HCT116 (cell line): ENCODE measurements around the gene LPAR5. TPM values are rescaled to one million over a fixed set of nuclear protein-coding genes. Genes with fewer than 3 reads are reported as not detected.

Experiments
- ATAC-seq: fragments of 200-7000 bp; cut with Tn5 transposase; 2 replicates; pipeline ENCODE4 v1.9.1; 2020; ENCODE audit warnings: mild to moderate bottlenecking, moderate library complexity
- BruUV-seq: library from RNA; stranded (reverse); fragments of 400-500 nt; replicated peaks from 2 replicates; lab custom pipeline; 2021; lab: Mats Ljungman, UMichigan
- CTCF ChIA-PET: fragments of 300-600 bp; sonication (Branson Sonifier 250); formaldehyde crosslinking; loops from one replicate; lab custom pipeline; 2021; ENCODE audit warnings: antibody characterized with exemption; lab: Charles Lee
- POLR2A ChIA-PET: fragments of 300-600, 350-600 bp; sonication (Branson Sonifier 250); formaldehyde crosslinking; loops from one replicate; lab custom pipeline; 2021; ENCODE audit warnings: antibody characterized with exemption; lab: Charles Lee
- RAD21 ChIA-PET, 2 experiments: fragments of 300-600 bp; sonication (Branson Sonifier 250); formaldehyde crosslinking; loops; one replicate each; lab custom pipeline; 2023; ENCODE audit warnings: low total read pairs in 2 of 2; ENCODE audit not compliant: uncharacterized antibody in 2 of 2, unreplicated experiment in 2 of 2, low non-redundant PET in 1 of 2; lab: Charles Lee
- DNase-seq: peaks from one replicate; pipeline ENCODE4 v3.0.0-alpha.2; 2010; ENCODE audit warnings: low read depth, low spot score
- H2AFZ ChIP-seq: fragments of 200-600 bp; shearing (Covaris generic), sonication (generic); 2 replicates; pipeline ENCODE4 v1.6.1; 2017; ENCODE audit warnings: low read depth, mixed run types, mixed read lengths, antibody characterized with exemption, low read length; ENCODE audit not compliant: poor library complexity, severe bottlenecking
- H3K27ac ChIP-seq: 2 replicates; pipeline ENCODE4 v1.5.1; 2012; ENCODE audit warnings: low read depth, low read length
- H3K27me3 ChIP-seq: fragments of 200-600 bp; sonication (generic); 2 replicates; pipeline ENCODE4 v1.6.1; 2016; ENCODE audit warnings: mixed run types, low read length, mixed read lengths; ENCODE audit not compliant: insufficient read depth
- H3K36me3 ChIP-seq, 2 experiments: fragments of 200-500 bp in 1 of 2; fragments of 200-600 bp in 1 of 2; sonication (Bioruptor generic) in 1 of 2; sonication (generic) in 1 of 2; 2 replicates each; pipeline versions ENCODE4 v1.5.1 to v1.6.1; 2014 to 2016; ENCODE audit warnings: low read length in 2 of 2, inconsistent platforms in 1 of 2, mixed read lengths in 1 of 2, mixed run types in 1 of 2; ENCODE audit not compliant: insufficient read depth in 2 of 2, control insufficient read depth in 1 of 2
- H3K4me1 ChIP-seq, 2 experiments: fragments of 200-600 bp in 1 of 2; sonication (generic) in 1 of 2; 2 replicates each; pipeline versions ENCODE4 v1.5.1 to v1.6.1; 2012 to 2017; ENCODE audit warnings: low read length in 2 of 2, inconsistent platforms in 1 of 2, mild to moderate bottlenecking in 1 of 2, mixed read lengths in 1 of 2, mixed run types in 1 of 2, moderate library complexity in 1 of 2; ENCODE audit not compliant: insufficient read depth in 2 of 2, control insufficient read depth in 1 of 2
- H3K4me2 ChIP-seq: fragments of 200-600 bp; sonication (generic); 2 replicates; pipeline ENCODE4 v1.6.1; 2017; ENCODE audit warnings: mixed run types, low read length, mixed read lengths
- H3K4me3 ChIP-seq, 2 experiments: fragments of 200-600 bp in 1 of 2; sonication (generic) in 1 of 2; replicated peaks in 1 of 2; 2 replicates each; pipeline ENCODE4 v1.5.1; 2011 to 2016; ENCODE audit warnings: low read length in 2 of 2, control low read depth in 1 of 2, low read depth in 1 of 2, mild to moderate bottlenecking in 1 of 2, mixed read lengths in 1 of 2, mixed run types in 1 of 2
- H3K79me2 ChIP-seq: fragments of 200-600 bp; sonication (generic); 2 replicates; pipeline ENCODE4 v1.6.1; 2017; ENCODE audit warnings: mild to moderate bottlenecking, mixed run types, low read length, moderate library complexity, mixed read lengths; ENCODE audit not compliant: insufficient read depth
- H3K9ac ChIP-seq: fragments of 200-600 bp; sonication (generic); 2 replicates; pipeline ENCODE4 v1.6.1; 2016; ENCODE audit warnings: low read length, mixed read lengths
- H3K9me2 ChIP-seq: fragments of 200-600 bp; sonication (generic), shearing (Covaris generic); 2 replicates; pipeline ENCODE4 v1.6.1; 2017; ENCODE audit warnings: mixed run types, mild to moderate bottlenecking, moderate library complexity; ENCODE audit not compliant: insufficient read depth
- H3K9me3 ChIP-seq, 2 experiments: fragments of 200-500 bp in 1 of 2; fragments of 200-600 bp in 1 of 2; sonication (Bioruptor generic) in 1 of 2; sonication (generic) in 1 of 2; 2 replicates each; pipeline ENCODE4 v1.6.1; 2014 to 2017; ENCODE audit warnings: low read length in 2 of 2, mixed read lengths in 2 of 2, inconsistent platforms in 1 of 2, low read depth in 1 of 2, mild to moderate bottlenecking in 1 of 2, mixed run types in 1 of 2, moderate library complexity in 1 of 2; ENCODE audit not compliant: control insufficient read depth in 1 of 2, insufficient read depth in 1 of 2
- H4K20me1 ChIP-seq: fragments of 200-600 bp; sonication (generic), shearing (Covaris generic); 2 replicates; pipeline ENCODE4 v1.6.1; 2017; ENCODE audit warnings: mixed run types, mild to moderate bottlenecking, moderate library complexity; ENCODE audit not compliant: insufficient read depth
- ATF3 ChIP-seq: IDR thresholded peaks from 2 replicates; pipeline ENCODE4 v1.6.1; 2012
- CBX3 ChIP-seq: IDR thresholded peaks from 2 replicates; pipeline ENCODE4 v1.6.1; 2012; ENCODE audit warnings: low read depth
- EGR1 ChIP-seq: IDR thresholded peaks from 2 replicates; pipeline ENCODE4 v1.6.1; 2012; ENCODE audit warnings: low read depth
- EZH2 ChIP-seq: fragments of 200-600 bp; sonication (generic); IDR thresholded peaks from 2 replicates; pipeline ENCODE4 v1.6.1; 2017; ENCODE audit warnings: antibody characterized with exemption, mixed run types
- EZH2phosphoT487 ChIP-seq: fragments of 200-600 bp; IDR thresholded peaks from 2 replicates; pipeline ENCODE4 v1.6.1; 2018; ENCODE audit warnings: antibody characterized with exemption, borderline replicate concordance
- FOSL1 ChIP-seq: IDR thresholded peaks from 2 replicates; pipeline ENCODE4 v1.6.1; 2012; ENCODE audit warnings: low read depth
- JUND ChIP-seq: IDR thresholded peaks from 2 replicates; pipeline ENCODE4 v1.6.1; 2012
- MAX ChIP-seq: IDR thresholded peaks from 2 replicates; pipeline ENCODE4 v1.6.1; 2012
- POLR2AphosphoS5 ChIP-seq: IDR thresholded peaks from 2 replicates; pipeline ENCODE4 v1.6.1; 2011; ENCODE audit warnings: mild to moderate bottlenecking, low read depth, low read length, moderate library complexity
- RAD21 ChIP-seq: IDR thresholded peaks from 2 replicates; pipeline ENCODE4 v1.6.1; 2012; ENCODE audit warnings: low read depth, mild to moderate bottlenecking
- SIN3A ChIP-seq: IDR thresholded peaks from 2 replicates; pipeline ENCODE4 v1.6.1; 2012; ENCODE audit warnings: low read depth
- SP1 ChIP-seq: IDR thresholded peaks from 2 replicates; pipeline ENCODE4 v1.6.1; 2012; ENCODE audit warnings: low read depth
- TCF7L2 ChIP-seq: IDR thresholded peaks from 2 replicates; pipeline ENCODE4 v1.7.0; 2011; ENCODE audit warnings: borderline replicate concordance, inconsistent platforms; ENCODE audit not compliant: insufficient read depth, insufficient read length; ENCODE audit errors: extremely low read depth
- YY1 ChIP-seq: IDR thresholded peaks from 2 replicates; pipeline ENCODE4 v1.6.1; 2011; ENCODE audit warnings: low read length, low read depth, moderate library complexity, mild to moderate bottlenecking; ENCODE audit not compliant: insufficient replicate concordance; ENCODE audit errors: extremely low read depth
- ZFX ChIP-seq: fragments of 450-650 bp; IDR thresholded peaks from 2 replicates; pipeline ENCODE4 v1.6.1; 2017
- ZNF274 ChIP-seq: fragments of 200-500 bp; sonication (Bioruptor generic); IDR thresholded peaks from 2 replicates; pipeline ENCODE4 v1.6.1; 2014; ENCODE audit warnings: mild to moderate bottlenecking, low read depth, low read length, inconsistent platforms
- intact Hi-C: fragments of 100-400 bp; cut with micrococcal nuclease; formaldehyde crosslinking; loops from 2 replicates; pipeline ENCODE4 v1.10.0; 2022
- total RNA-seq: library from RNA; stranded (reverse); gene quantifications from one replicate; pipeline ENCODE4 v1.2.1, GENCODE V29; 2021; ENCODE audit not compliant: unreplicated experiment

Gene LPAR5
- total RNA-seq, 1 experiment from 2014 or later: 5.2 TPM

- H3K4me3 ChIP-seq: no peak overlapping the region
- no peaks in the 10 kb centered on the region for H3K9me2 ChIP-seq
- TF ChIP-seq CBX3: no peak
- TF ChIP-seq EZH2: no peak
- no peak for TF ChIP-seq EGR1
- no peak for TF ChIP-seq SP1
- no peak for TF ChIP-seq ATF3
- no peak for TF ChIP-seq EZH2phosphoT487
- no peak for TF ChIP-seq SIN3A
- TF ChIP-seq ZFX: no peak
- TF ChIP-seq ZNF274: no peak
- TF ChIP-seq YY1: no peak
- TF ChIP-seq MAX: no peak
- no peak for TF ChIP-seq JUND
- TF ChIP-seq TCF7L2: no peak
- no peak for TF ChIP-seq FOSL1
- no peak for TF ChIP-seq POLR2AphosphoS5
- no peak for TF ChIP-seq RAD21
- no peak overlapping the region for H3K9ac ChIP-seq
- no peak for ATAC-seq
- BruUV-seq: no TSS peak
- ChIA-PET CTCF (no interaction called here), POLR2A (no interaction called here), RAD21 (interaction anchor here in 1 of 2 experiments (0.7 kb wide), 1 partner anchor 44 kb away, joined by 7 read pairs; no protein-coding TSS in a partner anchor)
- intact Hi-C loops: no loop called here
- H3K9me3 ChIP-seq: no peaks in the 10 kb centered on the region
- no peaks in the 10 kb centered on the region for H3K79me2 ChIP-seq
- H3K4me2 ChIP-seq: no peak overlapping the region
- no peaks in the 10 kb centered on the region for H4K20me1 ChIP-seq
- H3K27ac ChIP-seq: no peak overlapping the region
- H3K36me3 ChIP-seq: no peaks in the 10 kb centered on the region
- H3K27me3 ChIP-seq: no peaks in the 10 kb centered on the region
- no peak overlapping the region for H2AFZ ChIP-seq
- H3K4me1 ChIP-seq: peaks cover 8 to 18% of the 10 kb centered on the region in 2 experiments
- no peak for DNase-seq
Observed at GRCh38 chr12:6630736-6631135, 5.0 kb downstream of the LPAR5 start.
